SK-N-SH (cell line): ENCODE results near the gene CHCHD6. TPM values are rescaled to one million over a fixed set of nuclear protein-coding genes. Genes with fewer than 3 reads are reported as not detected.

Source experiments
- CTCF ChIA-PET: fragments of 300-600, 350-600 bp; formaldehyde crosslinking; extraction: SDS; loops from one replicate; lab custom pipeline; 2021; lab: Yijun Ruan, JAX
- POLR2A ChIA-PET: fragments of 350-600 bp; sonication (Branson Sonifier 250); formaldehyde crosslinking; extraction: SDS; loops from one replicate; lab custom pipeline; 2020; ENCODE audit warnings: antibody characterized with exemption, inconsistent platforms; lab: Yijun Ruan, JAX
- DNase-seq: peaks from one replicate; pipeline ENCODE4 v3.0.0; 2012
- H2AFZ ChIP-seq: fragments of 200-600 bp; sonication (generic); 2 replicates; pipeline ENCODE4 v1.8.1; 2016; ENCODE audit warnings: antibody characterized with exemption, mild to moderate bottlenecking, low read depth
- H3F3A ChIP-seq: fragments of 200-600 bp; sonication (generic); replicated peaks from 2 replicates; pipeline ENCODE3; 2016; ENCODE audit warnings: antibody characterized with exemption, mild to moderate bottlenecking; ENCODE audit not compliant: insufficient read depth
- H3K27ac ChIP-seq, 2 experiments: fragments of 200-500 bp in 1 of 2; fragments of 200-600 bp in 1 of 2; sonication (Bioruptor generic) in 1 of 2; sonication (generic), shearing (Covaris generic) in 1 of 2; 2 replicates each; pipeline versions ENCODE4 v1.5.1 to v1.6.1; 2014 to 2016; ENCODE audit warnings: low read depth in 2 of 2, inconsistent platforms in 1 of 2, low read length in 1 of 2, mild to moderate bottlenecking in 1 of 2, mixed read lengths in 1 of 2
- H3K27me3 ChIP-seq: fragments of 200-600 bp; sonication (generic), shearing (Covaris generic); 2 replicates; pipeline ENCODE4 v1.6.1; 2016; ENCODE audit warnings: mixed run types; ENCODE audit not compliant: insufficient read depth
- H3K36me3 ChIP-seq, 2 experiments: fragments of 200-500 bp in 1 of 2; fragments of 200-600 bp in 1 of 2; sonication (Bioruptor generic) in 1 of 2; sonication (generic) in 1 of 2; replicated peaks in 1 of 2; 2 replicates each; pipeline versions ENCODE3 to v1.5.1; 2014 to 2016; ENCODE audit warnings: low read length in 1 of 2, mild to moderate bottlenecking in 1 of 2; ENCODE audit not compliant: insufficient read depth in 2 of 2, control insufficient read depth in 1 of 2
- H3K4me1 ChIP-seq, 2 experiments: fragments of 200-500 bp in 1 of 2; fragments of 200-600 bp in 1 of 2; sonication (Bioruptor generic) in 1 of 2; sonication (generic), shearing (Covaris generic) in 1 of 2; 2 replicates each; pipeline versions ENCODE4 v1.5.1 to v1.6.1; 2014 to 2016; ENCODE audit warnings: low read depth in 1 of 2, low read length in 1 of 2, mixed run types in 1 of 2; ENCODE audit not compliant: insufficient read depth in 2 of 2, control insufficient read depth in 1 of 2
- H3K4me2 ChIP-seq: fragments of 200-600 bp; sonication (generic), shearing (Covaris generic); 2 replicates; pipeline ENCODE4 v1.6.1; 2017; ENCODE audit warnings: mixed run types
- H3K4me3 ChIP-seq, 2 experiments: fragments of 200-500 bp in 1 of 2; fragments of 200-600 bp in 1 of 2; sonication (Bioruptor generic) in 1 of 2; sonication (generic), shearing (Covaris generic) in 1 of 2; 2 replicates each; pipeline versions ENCODE4 v1.5.1 to v1.8.1; 2014 to 2016; ENCODE audit warnings: low read depth in 2 of 2, inconsistent platforms in 1 of 2, low read length in 1 of 2, mild to moderate bottlenecking in 1 of 2, mixed read lengths in 1 of 2, moderate library complexity in 1 of 2
- H3K79me2 ChIP-seq: fragments of 200-600 bp; sonication (generic); 2 replicates; pipeline ENCODE4 v1.8.1; 2017; ENCODE audit warnings: mild to moderate bottlenecking; ENCODE audit not compliant: insufficient read depth
- H3K9ac ChIP-seq: fragments of 200-600 bp; sonication (generic); 2 replicates; pipeline ENCODE4 v1.6.1; 2017; ENCODE audit warnings: mixed run types
- H3K9me2 ChIP-seq: fragments of 200-600 bp; sonication (generic); 2 replicates; pipeline ENCODE4 v1.6.1; 2017; ENCODE audit warnings: mixed run types
- H3K9me3 ChIP-seq: fragments of 200-600 bp; sonication (generic); 2 replicates; pipeline ENCODE4 v1.6.1; 2017; ENCODE audit warnings: mixed run types, mild to moderate bottlenecking, moderate library complexity
- H4K20me1 ChIP-seq: fragments of 200-600 bp; sonication (generic); 2 replicates; pipeline ENCODE4 v1.6.1; 2017; ENCODE audit warnings: mild to moderate bottlenecking, mixed run types; ENCODE audit not compliant: insufficient read depth
- CTCF ChIP-seq: fragments of 200-600 bp; sonication (generic); IDR thresholded peaks from 2 replicates; pipeline ENCODE4 v1.6.1; 2017; ENCODE audit warnings: antibody characterized with exemption, mild to moderate bottlenecking, moderate library complexity
- EP300 ChIP-seq, 2 experiments: IDR thresholded peaks; 2 replicates each; pipeline versions ENCODE4 v1.4.0 to v1.6.1; 2012; ENCODE audit warnings: borderline replicate concordance in 1 of 2, low read depth in 1 of 2, low read length in 1 of 2
- EZH2phosphoT487 ChIP-seq: fragments of 200-600 bp; sonication (generic); IDR thresholded peaks from 2 replicates; pipeline ENCODE4 v1.6.1; 2017; ENCODE audit warnings: low read depth, mixed run types, mild to moderate bottlenecking, antibody characterized with exemption, moderate library complexity, borderline replicate concordance
- FOXJ3 ChIP-seq: sonication (generic); formaldehyde crosslinking; IDR thresholded peaks from 2 replicates; pipeline ENCODE4 v1.5.1; 2020; ENCODE audit warnings: mild to moderate bottlenecking, missing genetic modification reagents
- GATA2 ChIP-seq: sonication (generic); formaldehyde crosslinking; IDR thresholded peaks from 2 replicates; pipeline ENCODE4 v1.5.0; 2020; ENCODE audit warnings: mild to moderate bottlenecking, missing genetic modification reagents
- IRF3 ChIP-seq: fragments of 150-350 bp; IDR thresholded peaks from 2 replicates; pipeline ENCODE4 v1.6.1; 2016; ENCODE audit warnings: mild to moderate bottlenecking, low read depth, low read length
- JUND ChIP-seq: IDR thresholded peaks from 2 replicates; pipeline ENCODE4 v1.4.0; 2012
- NFIC ChIP-seq: IDR thresholded peaks from 2 replicates; pipeline ENCODE4 v1.4.0; 2012; ENCODE audit warnings: borderline replicate concordance
- RAD21 ChIP-seq: IDR thresholded peaks from 2 replicates; pipeline ENCODE4 v1.6.1; 2012; ENCODE audit warnings: mild to moderate bottlenecking, low read length
- RCOR1 ChIP-seq: fragments of 150-350 bp; IDR thresholded peaks from 2 replicates; pipeline ENCODE4 v1.6.1; 2017; ENCODE audit warnings: antibody characterized with exemption, low read length
- RFX5 ChIP-seq: IDR thresholded peaks from 2 replicates; pipeline ENCODE4 v1.6.1; 2012; ENCODE audit warnings: mild to moderate bottlenecking, improper control_type of control experiment, low read length
- RXRA ChIP-seq: IDR thresholded peaks from 2 replicates; pipeline ENCODE4 v1.4.0; 2012; ENCODE audit warnings: low read depth, mild to moderate bottlenecking, borderline replicate concordance
- SIN3A ChIP-seq: IDR thresholded peaks from 2 replicates; pipeline ENCODE4 v1.6.1; 2012; ENCODE audit warnings: low read depth, mild to moderate bottlenecking, low read length, moderate library complexity, borderline replicate concordance
- SMC3 ChIP-seq: IDR thresholded peaks from 2 replicates; pipeline ENCODE4 v1.6.1; 2012; ENCODE audit warnings: low read depth, low read length, improper control_type of control experiment
- TAF1 ChIP-seq: IDR thresholded peaks from 2 replicates; pipeline ENCODE4 v1.6.1; 2012; ENCODE audit warnings: low read depth, mild to moderate bottlenecking, low read length, moderate library complexity, borderline replicate concordance
- TCF12 ChIP-seq: IDR thresholded peaks from 2 replicates; pipeline ENCODE4 v1.4.0; 2012
- ZBTB33 ChIP-seq: IDR thresholded peaks from 2 replicates; pipeline ENCODE4 v1.4.0; 2012; ENCODE audit warnings: low read depth, borderline replicate concordance
- WGBS: methylation state at CpG from one replicate; pipeline ENCODE4 v1.1.6; 2017; ENCODE audit warnings: low lambda C conversion rate; 5-methylcytosine and 5-hydroxymethylcytosine counted together
- polyA plus RNA-seq, 3 experiments: library from polyadenylated mRNA; depleted of rRNA; stranded (reverse); fragments of >200 nt; gene quantifications; 2 replicates each; pipeline ENCODE4 v1.2.3, GENCODE V29; 2012

CHCHD6 gene
- polyA plus RNA-seq, 1 of the 3 experiments (the other 2 are of a cell fraction), result 42.5 TPM

GRCh38 chr3:126773167-126773566 lies 69.1 kb downstream of the CHCHD6 start:
- no peak overlapping the region for H2AFZ ChIP-seq
- no peaks in the 10 kb centered on the region for H3K9me2 ChIP-seq
- H3K4me1 ChIP-seq, result peaks cover 3% of the 10 kb centered on the region in 2 experiments; a peak in 2 of 4 replicates
- POLR2A ChIA-PET, result no interaction called here
- WGBS, result 97% methylated on average over 5 of the region's 5 CpGs
- no peaks in the 10 kb centered on the region for H3K27me3 ChIP-seq
- no peaks in the 10 kb centered on the region for H3K9me3 ChIP-seq
- TF ChIP-seq RAD21 (no peak), JUND (no peak), EZH2phosphoT487 (no peak), TAF1 (no peak), RCOR1 (no peak), EP300 (IDR thresholded peaks at IDR 0.05; ENCODE audit: borderline replicate concordance in 1 of 2, low read depth in 1 of 2, low read length in 1 of 2) (no peak), NFIC (no peak), TCF12 (no peak), GATA2 (CRISPR knock-in tag) (no peak), SMC3 (no peak), RFX5 (no peak), ZBTB33 (no peak), CTCF (no peak), FOXJ3 (CRISPR knock-in tag) (no peak), RXRA (no peak), IRF3 (no peak), SIN3A (no peak)
- TF ChIP-seq, all 33 proteins: peak for 0
- Histone ChIP-seq H3K27ac (no peak overlapping the region), H3K9ac (no peak overlapping the region), H3K36me3 (no peaks in the 10 kb centered on the region), H3F3A (no peaks in the 10 kb centered on the region), H4K20me1 (no peaks in the 10 kb centered on the region), H3K4me3 (no peak overlapping the region), H3K4me2 (no peak overlapping the region), H3K79me2 (peaks cover 19% of the 10 kb centered on the region; the same call in 1 of the 2 replicates)
- DNase-seq, result no peak
- CTCF ChIA-PET, result interaction anchor here (0.8 to 1.0 kb wide), 2 partner anchors 7 to 10 kb away, joined by 3 read pairs; no protein-coding TSS in a partner anchor
